ENCODE measurements around the gene MKNK1.

Gene MKNK1

DNA sequence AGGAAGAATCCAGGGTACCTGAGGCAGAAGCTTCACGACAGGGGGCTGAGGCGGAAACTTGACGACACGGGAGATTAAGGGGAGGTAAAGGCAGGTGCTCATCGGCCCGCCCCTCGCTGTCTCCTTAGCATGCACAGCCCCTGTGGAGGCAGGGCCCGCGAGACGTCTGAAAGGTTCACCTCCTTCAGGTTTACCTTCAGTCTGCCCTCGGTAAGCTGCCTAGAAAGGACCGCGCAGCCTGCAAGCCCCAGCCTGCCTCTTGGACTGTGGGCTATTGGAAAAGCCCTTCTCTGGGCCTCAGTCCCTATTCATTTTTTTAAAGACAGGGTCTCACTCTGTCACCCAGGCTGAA, 81.1 kb downstream of the MKNK1 start:
- no peak for DNase-seq (ENCODE audit: low spot score)
- TF ChIP-seq CTCF (IDR thresholded peaks at IDR 0.05) = no peak
- no peak overlapping the region for H3K27ac ChIP-seq
- H3K4me3 ChIP-seq = no peak overlapping the region

DNA sequence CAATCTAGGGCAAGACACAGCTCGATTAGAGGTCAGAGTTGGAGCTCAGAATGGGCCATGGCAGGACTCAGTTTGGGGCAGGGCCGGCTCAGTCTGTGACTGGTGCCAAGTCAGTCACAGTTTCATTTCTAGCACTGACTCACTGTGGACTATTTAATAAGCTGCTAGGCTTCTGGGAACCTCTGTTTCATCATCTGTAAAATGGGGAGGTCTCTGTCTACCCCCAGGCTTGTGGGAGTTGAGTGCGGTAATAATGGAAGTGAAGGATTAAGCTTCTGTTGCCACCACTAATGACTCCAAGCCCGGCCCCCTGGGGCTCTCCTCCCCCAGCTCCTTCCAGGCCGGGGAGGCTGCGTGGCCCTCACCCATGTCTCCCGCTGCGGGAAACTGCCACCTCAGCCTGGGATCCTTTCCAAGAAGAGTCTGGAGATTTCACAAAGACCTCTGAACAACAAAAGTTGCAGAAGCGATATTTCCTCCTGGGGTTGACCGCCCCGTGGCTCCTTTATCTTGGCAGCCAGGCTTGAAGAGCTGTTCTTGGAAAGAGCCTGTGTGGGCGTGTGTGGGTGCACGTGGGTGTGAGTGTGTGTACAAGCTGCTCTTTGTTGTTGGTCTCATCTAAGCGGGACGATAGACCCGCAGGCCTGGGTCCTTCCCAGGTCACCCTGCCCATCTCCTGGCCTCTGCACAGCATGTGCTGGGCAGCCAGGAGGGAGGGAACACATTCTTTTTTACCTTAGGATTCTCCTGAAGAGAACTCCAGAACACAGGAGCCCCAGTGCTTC, 81.7 kb downstream of the MKNK1 start:
- H3K4me3 ChIP-seq = no peak overlapping the region
- no peak for DNase-seq (ENCODE audit: low spot score)
- no peak overlapping the region for H3K27ac ChIP-seq
- TF ChIP-seq CTCF (IDR thresholded peaks at IDR 0.05) = no peak

DNA sequence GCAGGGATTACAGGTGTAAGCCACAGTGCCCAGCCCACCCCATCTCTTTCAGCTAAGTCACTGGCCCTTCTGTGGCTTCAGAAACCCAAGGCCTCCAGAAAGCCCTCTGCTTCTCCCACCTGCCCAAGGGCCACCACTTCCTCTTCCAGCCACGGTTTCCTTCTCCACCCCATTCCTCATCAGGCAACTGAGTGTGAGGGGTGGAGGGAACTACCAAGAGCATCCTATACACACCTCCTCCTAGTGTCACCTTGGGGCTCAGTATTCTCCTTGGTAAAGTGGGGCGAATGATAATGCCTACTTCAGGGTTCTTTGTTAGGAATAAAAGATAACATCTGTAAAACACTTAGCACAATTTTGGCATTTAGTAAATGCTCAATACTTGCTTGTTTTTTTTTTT, 82.7 kb downstream of the MKNK1 start:
- TF ChIP-seq CTCF (IDR thresholded peaks at IDR 0.05) = no peak
- no peak overlapping the region for H3K27ac ChIP-seq
- DNase-seq (ENCODE audit: low spot score) = no peak
- no peak overlapping the region for H3K4me3 ChIP-seq

DNA sequence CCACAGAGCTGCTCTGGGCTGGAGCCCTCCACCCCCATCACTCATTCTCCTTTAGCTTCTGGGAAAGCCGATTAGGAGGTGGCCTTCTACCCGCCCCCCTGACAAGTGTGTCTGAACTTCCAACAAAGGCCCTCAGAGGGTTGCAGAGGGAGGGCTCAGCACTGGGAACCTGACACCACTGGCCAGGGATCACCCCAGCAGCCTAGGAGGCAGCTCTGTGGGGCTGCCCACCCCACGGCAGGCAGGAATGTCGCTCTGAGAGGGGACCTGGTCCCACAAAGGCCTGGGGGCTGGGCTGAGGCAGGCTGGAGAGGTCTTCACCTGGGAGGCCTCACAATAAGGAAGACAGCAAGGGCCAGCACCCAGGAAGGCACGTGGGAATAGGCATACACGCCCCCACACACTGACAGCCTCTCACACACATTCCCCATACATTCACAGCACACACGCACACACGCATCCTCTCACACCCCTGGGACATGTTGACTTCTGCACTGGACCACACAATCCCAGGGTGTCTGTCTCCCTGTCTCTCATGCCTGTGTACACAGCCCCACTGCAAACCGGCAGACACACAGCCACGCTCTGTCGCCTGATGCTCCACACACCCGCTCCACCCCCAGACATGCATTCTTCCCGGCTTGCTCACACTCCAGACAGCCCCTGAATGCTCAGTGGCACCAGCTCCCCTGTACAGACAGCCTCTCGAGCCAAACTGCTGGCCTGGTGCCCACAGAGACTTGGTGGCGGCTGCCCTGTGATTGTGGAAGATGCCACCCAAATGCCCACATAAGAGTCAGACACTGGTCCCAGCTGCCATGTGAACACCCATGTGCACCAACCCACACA, 83.8 kb downstream of the MKNK1 start:
- DNase-seq (ENCODE audit: low spot score) = no peak
- no peak overlapping the region for H3K4me3 ChIP-seq
- no peak overlapping the region for H3K27ac ChIP-seq
- no peak for TF ChIP-seq CTCF (IDR thresholded peaks at IDR 0.05)

- no peak for TF ChIP-seq CTCF (IDR thresholded peaks at IDR 0.05)
- Histone ChIP-seq H3K27ac (no peak overlapping the region), H3K4me3 (no peak overlapping the region)
- DNase-seq (ENCODE audit: low spot score) = no peak
Measured at GRCh38 chr1:46519209-46519608, 84.9 kb downstream of the MKNK1 start.

GRCh38 chr1:46517932-46518498, 86.1 kb downstream of the MKNK1 start:
- Histone ChIP-seq H3K27ac (no peak overlapping the region), H3K4me3 (no peak overlapping the region)
- no peak for TF ChIP-seq CTCF (IDR thresholded peaks at IDR 0.05)
- no peak for DNase-seq (ENCODE audit: low spot score)

Data from coronary artery (tissue), 2 donors.